ENCODE results near the gene NOP58.

NOP58 gene

GRCh38 chr2:202327858-202328257 lies 62.3 kb downstream of the NOP58 start:
- TF ChIP-seq, protein P1, sequence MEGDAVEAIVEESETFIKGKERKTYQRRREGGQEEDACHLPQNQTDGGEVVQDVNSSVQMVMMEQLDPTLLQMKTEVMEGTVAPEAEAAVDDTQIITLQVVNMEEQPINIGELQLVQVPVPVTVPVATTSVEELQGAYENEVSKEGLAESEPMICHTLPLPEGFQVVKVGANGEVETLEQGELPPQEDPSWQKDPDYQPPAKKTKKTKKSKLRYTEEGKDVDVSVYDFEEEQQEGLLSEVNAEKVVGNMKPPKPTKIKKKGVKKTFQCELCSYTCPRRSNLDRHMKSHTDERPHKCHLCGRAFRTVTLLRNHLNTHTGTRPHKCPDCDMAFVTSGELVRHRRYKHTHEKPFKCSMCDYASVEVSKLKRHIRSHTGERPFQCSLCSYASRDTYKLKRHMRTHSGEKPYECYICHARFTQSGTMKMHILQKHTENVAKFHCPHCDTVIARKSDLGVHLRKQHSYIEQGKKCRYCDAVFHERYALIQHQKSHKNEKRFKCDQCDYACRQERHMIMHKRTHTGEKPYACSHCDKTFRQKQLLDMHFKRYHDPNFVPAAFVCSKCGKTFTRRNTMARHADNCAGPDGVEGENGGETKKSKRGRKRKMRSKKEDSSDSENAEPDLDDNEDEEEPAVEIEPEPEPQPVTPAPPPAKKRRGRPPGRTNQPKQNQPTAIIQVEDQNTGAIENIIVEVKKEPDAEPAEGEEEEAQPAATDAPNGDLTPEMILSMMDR (IDR thresholded peaks at IDR 0.05; ENCODE audit: borderline replicate concordance, control extremely low read depth, extremely low read depth, insufficient read depth, missing control alignments) = no peak
- in situ Hi-C loops (cut with MboI; ENCODE audit: low sequenced_read_pairs, unreplicated experiment) = no loop called here
- no peak for DNase-seq (ENCODE audit: low spot score)

DNA sequence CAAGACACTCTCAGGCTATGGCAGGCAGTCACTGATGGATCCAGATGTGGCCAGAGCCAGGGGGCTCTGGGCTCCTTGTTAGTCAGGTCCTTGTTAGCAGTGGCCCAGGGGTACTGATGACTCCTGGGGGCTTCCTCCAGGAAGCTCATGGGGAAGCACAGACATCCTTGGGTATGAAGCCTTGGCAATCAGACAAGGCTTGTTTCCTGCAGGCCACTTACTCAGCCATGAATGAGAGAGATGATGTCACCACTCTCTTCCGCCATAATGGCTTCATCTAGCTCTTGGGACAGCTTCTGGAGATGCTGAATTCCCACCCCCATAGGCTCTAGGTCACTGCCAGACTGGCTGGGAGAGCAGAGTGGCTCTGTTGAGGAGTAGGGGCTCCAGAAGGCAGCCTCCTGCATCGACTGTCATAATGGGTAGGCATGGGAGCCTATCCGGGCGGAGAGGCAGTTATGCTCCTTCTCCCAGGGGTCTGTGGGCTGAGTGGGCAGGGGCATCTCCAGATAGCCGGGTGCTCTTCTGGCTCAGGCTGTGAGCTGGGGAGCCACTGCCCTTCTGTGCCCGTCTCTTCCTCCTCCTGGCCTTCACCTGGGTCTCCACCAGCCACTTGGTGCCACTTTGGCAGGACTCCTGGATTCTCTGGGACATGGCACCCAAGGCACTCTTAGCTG lies 70.4 kb downstream of the NOP58 start:
- TF ChIP-seq, protein P1 (IDR thresholded peaks at IDR 0.05; ENCODE audit: borderline replicate concordance, control extremely low read depth, extremely low read depth, insufficient read depth, missing control alignments) = no peak

GRCh38 chr2:202337151-202337550 lies 71.6 kb downstream of the NOP58 start:
- in situ Hi-C loops (cut with MboI; ENCODE audit: low sequenced_read_pairs, unreplicated experiment) = no loop called here
- DNase-seq (ENCODE audit: low spot score) = no peak

More for the DNA sequence above, 70.4 kb downstream of the NOP58 start:
- in situ Hi-C loops (cut with MboI; ENCODE audit: low sequenced_read_pairs, unreplicated experiment) = no loop called here
- no peak for DNase-seq (ENCODE audit: low spot score)

GRCh38 chr2:202337706-202338346 lies 72.3 kb downstream of the NOP58 start:
- TF ChIP-seq, protein P1 (IDR thresholded peaks at IDR 0.05; ENCODE audit: borderline replicate concordance, control extremely low read depth, extremely low read depth, insufficient read depth, missing control alignments) = no peak
- in situ Hi-C loops (cut with MboI; ENCODE audit: low sequenced_read_pairs, unreplicated experiment) = no loop called here
- DNase-seq (ENCODE audit: low spot score) = no peak

More at GRCh38 chr2:202337151-202337550, 71.6 kb downstream of the NOP58 start:
- TF ChIP-seq, protein P1 (IDR thresholded peaks at IDR 0.05; ENCODE audit: borderline replicate concordance, control extremely low read depth, extremely low read depth, insufficient read depth, missing control alignments) = no peak

- DNase-seq (ENCODE audit: low spot score) = no peak
- TF ChIP-seq, protein P1 (IDR thresholded peaks at IDR 0.05; ENCODE audit: borderline replicate concordance, control extremely low read depth, extremely low read depth, insufficient read depth, missing control alignments) = no peak
Measured at GRCh38 chr2:202339071-202339870, 73.7 kb downstream of the NOP58 start.

DNA sequence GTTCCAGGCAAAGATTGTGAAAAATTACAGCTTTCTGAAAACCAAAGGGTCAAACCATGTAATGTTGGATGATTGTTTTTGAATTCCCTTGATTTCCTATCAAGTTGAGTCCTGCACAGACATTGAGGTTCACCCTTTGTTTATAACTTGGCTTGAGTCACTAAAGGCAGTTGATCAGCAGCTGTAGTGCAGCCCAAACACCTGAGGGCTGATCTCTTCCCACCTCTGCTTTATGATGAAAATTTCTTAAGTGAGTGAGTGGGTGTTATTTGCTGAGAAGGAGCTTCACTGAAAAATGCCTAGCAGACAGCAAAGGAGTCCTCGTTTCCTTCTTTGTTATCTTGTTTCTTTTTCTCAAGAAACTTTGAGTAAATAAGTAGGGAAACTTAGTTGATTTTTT lies 78.6 kb downstream of the NOP58 start:
- in situ Hi-C loops (cut with MboI; ENCODE audit: low sequenced_read_pairs, unreplicated experiment) = no loop called here
- no peak for DNase-seq (ENCODE audit: low spot score)
- TF ChIP-seq, protein P1 (IDR thresholded peaks at IDR 0.05; ENCODE audit: borderline replicate concordance, control extremely low read depth, extremely low read depth, insufficient read depth, missing control alignments) = no peak

More at GRCh38 chr2:202339071-202339870, 73.7 kb downstream of the NOP58 start:
- in situ Hi-C loops (cut with MboI; ENCODE audit: low sequenced_read_pairs, unreplicated experiment) = no loop called here
